ENCODE measurements around the gene SEMA3C. TPM values are rescaled to one million over a fixed set of nuclear protein-coding genes. Genes with fewer than 3 reads are reported as not detected.

The SEMA3C gene
- polyA plus RNA-seq, 1 donor from 2014 or later = 386 TPM

GRCh38 chr7:80724249-80724871 lies 194.5 kb downstream of the SEMA3C start:
- TF ChIP-seq EZH2 (IDR thresholded peaks at IDR 0.05; ENCODE audit: borderline replicate concordance, insufficient read depth, low read length, poor library complexity, severe bottlenecking) (no peak), CTCF (IDR thresholded peaks at IDR 0.05; ENCODE audit: poor library complexity, severe bottlenecking) (no peak), POLR2AphosphoS5 (IDR thresholded peaks at IDR 0.05) (no peak), RAD21 (conservative IDR thresholded peaks at IDR 0.05) (no peak), TAF1 (IDR thresholded peaks at IDR 0.05; ENCODE audit: low read depth) (no peak), SMC3 (conservative IDR thresholded peaks at IDR 0.05; ENCODE audit: poor library complexity) (no peak), EP300 (conservative IDR thresholded peaks at IDR 0.05; ENCODE audit: poor library complexity, severe bottlenecking) (no peak), MXI1 (conservative IDR thresholded peaks at IDR 0.05; ENCODE audit: poor library complexity, severe bottlenecking) (no peak)
- TF ChIP-seq, protein P1, sequence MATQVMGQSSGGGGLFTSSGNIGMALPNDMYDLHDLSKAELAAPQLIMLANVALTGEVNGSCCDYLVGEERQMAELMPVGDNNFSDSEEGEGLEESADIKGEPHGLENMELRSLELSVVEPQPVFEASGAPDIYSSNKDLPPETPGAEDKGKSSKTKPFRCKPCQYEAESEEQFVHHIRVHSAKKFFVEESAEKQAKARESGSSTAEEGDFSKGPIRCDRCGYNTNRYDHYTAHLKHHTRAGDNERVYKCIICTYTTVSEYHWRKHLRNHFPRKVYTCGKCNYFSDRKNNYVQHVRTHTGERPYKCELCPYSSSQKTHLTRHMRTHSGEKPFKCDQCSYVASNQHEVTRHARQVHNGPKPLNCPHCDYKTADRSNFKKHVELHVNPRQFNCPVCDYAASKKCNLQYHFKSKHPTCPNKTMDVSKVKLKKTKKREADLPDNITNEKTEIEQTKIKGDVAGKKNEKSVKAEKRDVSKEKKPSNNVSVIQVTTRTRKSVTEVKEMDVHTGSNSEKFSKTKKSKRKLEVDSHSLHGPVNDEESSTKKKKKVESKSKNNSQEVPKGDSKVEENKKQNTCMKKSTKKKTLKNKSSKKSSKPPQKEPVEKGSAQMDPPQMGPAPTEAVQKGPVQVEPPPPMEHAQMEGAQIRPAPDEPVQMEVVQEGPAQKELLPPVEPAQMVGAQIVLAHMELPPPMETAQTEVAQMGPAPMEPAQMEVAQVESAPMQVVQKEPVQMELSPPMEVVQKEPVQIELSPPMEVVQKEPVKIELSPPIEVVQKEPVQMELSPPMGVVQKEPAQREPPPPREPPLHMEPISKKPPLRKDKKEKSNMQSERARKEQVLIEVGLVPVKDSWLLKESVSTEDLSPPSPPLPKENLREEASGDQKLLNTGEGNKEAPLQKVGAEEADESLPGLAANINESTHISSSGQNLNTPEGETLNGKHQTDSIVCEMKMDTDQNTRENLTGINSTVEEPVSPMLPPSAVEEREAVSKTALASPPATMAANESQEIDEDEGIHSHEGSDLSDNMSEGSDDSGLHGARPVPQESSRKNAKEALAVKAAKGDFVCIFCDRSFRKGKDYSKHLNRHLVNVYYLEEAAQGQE (IDR thresholded peaks at IDR 0.05; ENCODE audit: borderline replicate concordance) = no peak
- Histone ChIP-seq H3K27me3 (ENCODE audit: insufficient read depth, low read depth, low read length) (no peaks in the 10 kb centered on the region), H2AFZ (ENCODE audit: low read depth, low read length) (no peak overlapping the region), H3K9me2 (ENCODE audit: insufficient read depth, low read length) (no peaks in the 10 kb centered on the region), H3K27ac (ENCODE audit: low read length) (no peak overlapping the region), H3F3A (ENCODE audit: insufficient read depth, low read length, poor library complexity, severe bottlenecking) (no peaks in the 10 kb centered on the region), H3K9ac (ENCODE audit: low read length) (no peak overlapping the region), H3K4me2 (ENCODE audit: low read length) (no peak overlapping the region), H4K20me1 (ENCODE audit: insufficient read depth) (no peaks in the 10 kb centered on the region), H3K4me3 (ENCODE audit: low read length) (no peak overlapping the region), H3K9me3 (ENCODE audit: low read length) (no peaks in the 10 kb centered on the region), H3K36me3 (ENCODE audit: insufficient read depth, low read length) (no peaks in the 10 kb centered on the region), H3K79me2 (replicated peaks; ENCODE audit: insufficient read depth, low read length) (no peaks in the 10 kb centered on the region)

DNA sequence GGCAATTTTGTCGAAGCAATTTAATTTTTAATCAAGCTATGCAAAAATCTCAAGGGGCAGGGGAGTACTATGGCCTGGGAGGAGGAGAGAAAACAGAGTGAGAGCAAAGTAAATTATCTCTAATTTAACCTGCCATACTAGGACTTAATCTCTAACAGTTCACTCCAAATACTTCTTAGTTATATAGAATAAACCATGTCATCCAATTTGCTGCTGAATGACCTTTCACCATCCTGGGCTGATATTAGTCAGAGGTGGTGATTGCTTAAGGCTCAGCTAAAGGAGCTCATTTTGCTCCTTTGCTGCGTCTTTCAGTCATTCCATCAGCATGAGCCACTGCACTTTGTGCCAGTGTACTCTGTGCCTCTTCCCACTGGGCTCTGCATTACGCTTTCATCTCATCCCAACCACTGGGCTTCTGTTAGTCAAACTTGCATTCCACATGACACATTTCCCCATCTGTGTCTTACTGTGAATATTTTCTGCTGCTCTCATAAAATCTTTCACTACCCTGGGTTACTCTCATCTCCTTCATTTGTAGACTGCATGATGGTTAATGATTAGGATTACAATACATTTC lies 196.1 kb downstream of the SEMA3C start:
- no peaks in the 10 kb centered on the region for H3K9me3 ChIP-seq (ENCODE audit: low read length)
- no peak overlapping the region for H3K9ac ChIP-seq (ENCODE audit: low read length)
- no peak overlapping the region for H3K4me3 ChIP-seq (ENCODE audit: low read length)
- peak overlapping the region; percentile 28 for H3K27ac ChIP-seq (ENCODE audit: low read length)
- H2AFZ ChIP-seq (ENCODE audit: low read depth, low read length) = no peak overlapping the region
- H3K4me2 ChIP-seq (ENCODE audit: low read length) = no peak overlapping the region
- no peaks in the 10 kb centered on the region for H3K79me2 ChIP-seq (replicated peaks; ENCODE audit: insufficient read depth, low read length)
- H3K9me2 ChIP-seq (ENCODE audit: insufficient read depth, low read length) = no peaks in the 10 kb centered on the region
- no peaks in the 10 kb centered on the region for H3K36me3 ChIP-seq (ENCODE audit: insufficient read depth, low read length)
- H3F3A ChIP-seq (ENCODE audit: insufficient read depth, low read length, poor library complexity, severe bottlenecking) = no peaks in the 10 kb centered on the region
- H4K20me1 ChIP-seq (ENCODE audit: insufficient read depth) = no peaks in the 10 kb centered on the region
- no peak for TF ChIP-seq POLR2AphosphoS5 (IDR thresholded peaks at IDR 0.05)
- TF ChIP-seq TAF1 (IDR thresholded peaks at IDR 0.05; ENCODE audit: low read depth) = no peak
- TF ChIP-seq, protein P1 (IDR thresholded peaks at IDR 0.05; ENCODE audit: borderline replicate concordance) = no peak
- TF ChIP-seq CTCF (IDR thresholded peaks at IDR 0.05; ENCODE audit: poor library complexity, severe bottlenecking) = no peak
- no peak for TF ChIP-seq RAD21 (conservative IDR thresholded peaks at IDR 0.05)
- TF ChIP-seq EP300 (conservative IDR thresholded peaks at IDR 0.05; ENCODE audit: poor library complexity, severe bottlenecking) = no peak
- no peak for TF ChIP-seq EZH2 (IDR thresholded peaks at IDR 0.05; ENCODE audit: borderline replicate concordance, insufficient read depth, low read length, poor library complexity, severe bottlenecking)
- TF ChIP-seq MXI1 (conservative IDR thresholded peaks at IDR 0.05; ENCODE audit: poor library complexity, severe bottlenecking) = no peak
- TF ChIP-seq SMC3 (conservative IDR thresholded peaks at IDR 0.05; ENCODE audit: poor library complexity) = no peak
- no peaks in the 10 kb centered on the region for H3K27me3 ChIP-seq (ENCODE audit: insufficient read depth, low read depth, low read length)

All from neural cell (in vitro differentiated cells).